Measurements from ENCODE around the gene KCNK5. TPM values are rescaled to one million over a fixed set of nuclear protein-coding genes. Genes with fewer than 3 reads are reported as not detected.

Gene KCNK5
- total RNA-seq, 4 donors from 2014 or later = 6.2 to 9.2 (median 7.4) TPM

DNA sequence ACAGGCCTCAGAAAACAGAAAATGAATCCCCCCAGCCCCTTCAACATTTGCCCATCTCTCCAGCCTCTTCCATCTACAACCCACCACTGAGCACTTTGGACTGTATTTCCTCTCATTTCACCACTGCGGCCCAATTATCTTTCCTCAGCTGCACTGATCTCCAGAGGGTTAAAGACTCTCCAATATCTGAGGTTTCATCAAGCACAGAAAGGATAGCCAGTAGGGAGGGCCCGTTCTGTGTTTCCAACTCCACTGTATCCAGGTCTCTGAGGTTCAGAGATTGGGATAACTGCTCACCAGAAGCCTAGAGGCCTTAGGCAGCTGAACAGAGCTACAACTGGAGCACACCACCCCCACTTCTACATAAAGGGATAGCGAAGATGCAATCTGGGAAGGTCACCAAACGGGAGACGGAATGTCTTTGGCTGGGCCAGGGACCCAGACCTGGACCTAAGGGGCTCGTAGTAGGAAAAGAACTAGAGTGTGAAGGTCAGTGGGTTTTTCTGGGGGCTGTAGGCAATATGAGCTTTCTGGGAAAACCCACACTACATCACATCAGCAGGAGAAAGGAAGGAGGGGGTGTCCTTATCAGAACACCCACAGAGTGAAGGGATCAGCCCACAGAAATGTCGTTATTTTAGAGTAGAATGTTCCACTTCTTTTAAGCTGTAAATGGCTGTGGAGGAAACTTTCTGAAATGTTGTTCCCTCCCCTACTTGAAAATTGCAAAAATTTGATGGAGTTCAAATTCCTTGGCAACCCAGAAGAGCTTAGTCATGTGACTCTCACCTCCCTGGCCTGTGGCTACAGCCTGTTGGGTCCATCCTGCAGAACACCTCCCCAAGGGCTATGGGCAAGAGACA lies 7.3 kb downstream of the KCNK5 start:
- Histone ChIP-seq H3K4me3 (no peak overlapping the region), H3K27ac (replicated peaks in 1 of 4) (no peak overlapping the region), H3K36me3 (no peaks in the 10 kb centered on the region), H3K4me1 (no peaks in the 10 kb centered on the region), H3K27me3 (peaks cover 0 to 27% (median 2%) of the 10 kb centered on the region in 4 donors), H3K9me3 (no peaks in the 10 kb centered on the region)
- intact Hi-C loops (cut with DNase I) = no loop called here
- no peak for DNase-seq (ENCODE audit: extremely low spot score)
- WGBS = 81% methylated on average over 7 of the region's 7 CpGs
- TF ChIP-seq POLR2A (IDR thresholded peaks at IDR 0.05; ENCODE audit: low read depth) = no peak
- TF ChIP-seq EP300 (IDR thresholded peaks at IDR 0.05) = no peak
- TF ChIP-seq, protein P1, sequence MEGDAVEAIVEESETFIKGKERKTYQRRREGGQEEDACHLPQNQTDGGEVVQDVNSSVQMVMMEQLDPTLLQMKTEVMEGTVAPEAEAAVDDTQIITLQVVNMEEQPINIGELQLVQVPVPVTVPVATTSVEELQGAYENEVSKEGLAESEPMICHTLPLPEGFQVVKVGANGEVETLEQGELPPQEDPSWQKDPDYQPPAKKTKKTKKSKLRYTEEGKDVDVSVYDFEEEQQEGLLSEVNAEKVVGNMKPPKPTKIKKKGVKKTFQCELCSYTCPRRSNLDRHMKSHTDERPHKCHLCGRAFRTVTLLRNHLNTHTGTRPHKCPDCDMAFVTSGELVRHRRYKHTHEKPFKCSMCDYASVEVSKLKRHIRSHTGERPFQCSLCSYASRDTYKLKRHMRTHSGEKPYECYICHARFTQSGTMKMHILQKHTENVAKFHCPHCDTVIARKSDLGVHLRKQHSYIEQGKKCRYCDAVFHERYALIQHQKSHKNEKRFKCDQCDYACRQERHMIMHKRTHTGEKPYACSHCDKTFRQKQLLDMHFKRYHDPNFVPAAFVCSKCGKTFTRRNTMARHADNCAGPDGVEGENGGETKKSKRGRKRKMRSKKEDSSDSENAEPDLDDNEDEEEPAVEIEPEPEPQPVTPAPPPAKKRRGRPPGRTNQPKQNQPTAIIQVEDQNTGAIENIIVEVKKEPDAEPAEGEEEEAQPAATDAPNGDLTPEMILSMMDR (IDR thresholded peaks at IDR 0.05) = no peak
- TF ChIP-seq POLR2AphosphoS5 (IDR thresholded peaks at IDR 0.05) = no peak

DNA sequence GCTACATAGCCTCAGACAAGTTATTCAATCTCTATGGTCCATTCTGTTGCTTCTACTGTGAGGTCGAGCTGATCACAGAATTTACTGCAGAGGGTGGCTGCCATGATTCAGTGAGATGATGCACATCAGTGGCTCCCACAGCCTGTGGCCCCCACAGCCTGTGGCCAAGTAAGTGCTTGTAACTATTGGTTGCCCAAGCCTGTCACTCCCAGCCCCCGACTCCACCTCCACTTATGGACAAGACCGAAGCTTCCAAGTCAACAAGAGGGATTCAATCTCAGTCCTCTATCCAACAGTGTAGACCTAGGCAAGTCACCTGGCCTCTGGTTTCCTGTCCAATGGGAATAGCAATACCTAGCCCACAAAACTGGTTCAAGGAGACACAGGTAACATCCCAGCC lies 8.2 kb downstream of the KCNK5 start:
- 93% methylated on average over 3 of the region's 3 CpGs for WGBS
- Histone ChIP-seq H3K4me3 (no peak overlapping the region), H3K4me1 (no peaks in the 10 kb centered on the region), H3K36me3 (no peaks in the 10 kb centered on the region), H3K9me3 (no peaks in the 10 kb centered on the region), H3K27me3 (peaks cover 0 to 18% (median 0%) of the 10 kb centered on the region in 4 donors), H3K27ac (replicated peaks in 1 of 4) (no peak overlapping the region)
- TF ChIP-seq POLR2A (IDR thresholded peaks at IDR 0.05; ENCODE audit: low read depth) (no peak), POLR2AphosphoS5 (IDR thresholded peaks at IDR 0.05) (no peak), EP300 (IDR thresholded peaks at IDR 0.05) (no peak)
- TF ChIP-seq, protein P1 (IDR thresholded peaks at IDR 0.05) = no peak
- intact Hi-C loops (cut with DNase I) = no loop called here
- DNase-seq (ENCODE audit: extremely low spot score) = no peak

DNA sequence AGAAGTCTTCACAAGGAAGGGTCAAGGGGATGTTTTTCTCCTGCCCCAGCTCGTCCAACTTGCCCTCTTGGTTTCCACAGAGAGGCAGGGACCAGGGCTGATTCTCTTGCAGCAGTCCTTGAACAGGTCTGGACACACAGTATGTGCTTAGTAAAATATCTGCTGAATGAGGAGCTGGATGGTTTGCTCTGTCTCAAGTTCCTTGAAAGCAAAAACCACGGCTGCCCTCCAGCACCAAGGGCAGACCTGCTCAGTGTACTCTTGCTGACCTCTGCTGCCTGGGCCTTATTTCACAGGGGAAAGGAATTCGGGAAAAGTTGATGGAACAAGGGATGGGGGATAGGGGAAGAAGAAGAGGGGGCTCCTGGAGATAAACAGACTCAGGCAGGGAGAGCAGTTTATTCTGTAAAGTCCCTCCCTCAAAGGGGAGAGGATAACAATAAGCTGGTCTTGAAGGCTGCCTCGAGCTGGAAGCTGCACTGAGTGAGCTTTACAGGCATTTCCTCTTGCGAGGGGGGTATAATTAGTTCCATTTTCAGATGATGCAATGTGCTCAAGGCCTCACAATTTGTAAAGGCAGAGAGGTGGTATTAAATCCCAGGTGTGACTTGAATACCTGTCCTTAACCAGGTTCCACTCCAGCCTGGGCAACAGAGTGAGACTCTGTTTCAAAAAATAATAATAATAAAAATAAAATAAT lies 10.3 kb downstream of the KCNK5 start:
- no peaks in the 10 kb centered on the region for H3K36me3 ChIP-seq
- H3K9me3 ChIP-seq = no peaks in the 10 kb centered on the region
- no peak overlapping the region for H3K4me3 ChIP-seq
- DNase-seq (ENCODE audit: extremely low spot score) = no peak
- H3K4me1 ChIP-seq = peaks cover 0 to 6% (median 0%) of the 10 kb centered on the region in 4 donors
- TF ChIP-seq EP300 (IDR thresholded peaks at IDR 0.05) (no peak), POLR2AphosphoS5 (IDR thresholded peaks at IDR 0.05) (no peak), POLR2A (IDR thresholded peaks at IDR 0.05; ENCODE audit: low read depth) (no peak)
- TF ChIP-seq, protein P1 (IDR thresholded peaks at IDR 0.05) = no peak
- H3K27ac ChIP-seq (replicated peaks in 1 of 4) = no peak overlapping the region
- 51% methylated on average over 5 of the region's 5 CpGs for WGBS
- H3K27me3 ChIP-seq = peaks cover 0 to 3% (median 0%) of the 10 kb centered on the region in 4 donors
- intact Hi-C loops (cut with DNase I) = no loop called here

DNA sequence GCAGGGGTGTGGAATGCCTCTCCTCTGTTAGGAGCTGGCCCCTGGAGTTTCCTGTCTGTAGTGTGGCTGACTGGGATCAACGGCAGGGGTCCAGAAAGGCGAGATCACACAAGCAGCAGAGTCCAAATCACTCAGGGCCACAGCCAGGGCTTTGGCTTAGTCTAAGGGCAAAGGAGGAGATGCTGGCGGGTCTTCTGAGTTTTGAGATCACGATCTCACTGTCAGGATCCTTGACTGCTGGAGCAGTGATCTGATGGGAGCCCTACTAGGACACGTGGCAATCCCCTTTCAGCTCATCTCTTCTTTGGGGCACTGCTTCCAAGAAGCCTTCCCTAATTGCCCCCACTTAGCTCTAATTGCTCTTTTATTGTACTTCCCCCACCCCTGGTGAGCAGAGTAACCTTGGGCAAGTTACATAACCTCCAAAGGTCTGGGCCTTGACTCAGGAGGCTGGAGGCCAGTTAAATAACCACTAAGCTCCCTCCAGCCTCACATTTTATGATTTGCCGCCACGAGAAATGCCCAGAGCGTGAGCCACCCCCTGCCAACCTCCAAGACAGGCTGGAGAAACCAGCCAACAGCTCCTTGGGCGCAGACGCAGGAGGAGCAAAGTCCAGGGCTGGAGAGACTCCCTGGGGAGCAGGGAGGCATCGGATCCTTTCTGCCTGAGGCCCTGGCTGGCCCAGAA lies 12.0 kb downstream of the KCNK5 start:
- H3K27ac ChIP-seq (replicated peaks in 1 of 4) = no peak overlapping the region
- H3K9me3 ChIP-seq = no peaks in the 10 kb centered on the region
- no peak overlapping the region for H3K4me3 ChIP-seq
- WGBS = 66% methylated on average over 11 of the region's 11 CpGs
- no peaks in the 10 kb centered on the region for H3K36me3 ChIP-seq
- TF ChIP-seq EP300 (IDR thresholded peaks at IDR 0.05) (no peak), POLR2AphosphoS5 (IDR thresholded peaks at IDR 0.05) (no peak), POLR2A (IDR thresholded peaks at IDR 0.05; ENCODE audit: low read depth) (no peak)
- DNase-seq (ENCODE audit: extremely low spot score) = no peak
- peaks cover 0 to 6% (median 0%) of the 10 kb centered on the region in 4 donors for H3K4me1 ChIP-seq
- peaks cover 0 to 10% (median 0%) of the 10 kb centered on the region in 4 donors for H3K27me3 ChIP-seq
- intact Hi-C loops (cut with DNase I) = no loop called here
